Measurements from ENCODE around the gene CRISP3.
"Not testable (repeated sequence)": the region's sequence is repeated elsewhere in the genome, so short reads cannot be mapped to it uniquely, and the experiment has no call there.

CRISP3 gene

GRCh38 chr6:49739423-49739822, 4.8 kb downstream of the CRISP3 start:
- Histone ChIP-seq H3K4me1 (ENCODE audit: control insufficient read depth, insufficient read depth, low read length) (no peaks in the 10 kb centered on the region), H3K9ac (ENCODE audit: low read depth, low read length) (no peak overlapping the region), H3K27me3 (ENCODE audit: control insufficient read depth, insufficient read depth, low read length) (no peaks in the 10 kb centered on the region), H3K4me3 (ENCODE audit: low read length) (no peak overlapping the region), H3K4me2 (ENCODE audit: low read length) (no peak overlapping the region), H3K9me3 (replicated peaks; ENCODE audit: low read length) (no peaks in the 10 kb centered on the region), H3K36me3 (ENCODE audit: insufficient read depth, low read length) (no peaks in the 10 kb centered on the region)

GRCh38 chr6:49736017-49736508, 8.1 kb downstream of the CRISP3 start:
- Histone ChIP-seq H3K36me3 (ENCODE audit: insufficient read depth, low read length) (no peaks in the 10 kb centered on the region), H3K27me3 (ENCODE audit: control insufficient read depth, insufficient read depth, low read length) (no peaks in the 10 kb centered on the region), H3K4me3 (ENCODE audit: low read length) (no peak overlapping the region), H3K4me2 (ENCODE audit: low read length) (no peak overlapping the region), H3K9me3 (replicated peaks; ENCODE audit: low read length) (no peaks in the 10 kb centered on the region), H3K9ac (ENCODE audit: low read depth, low read length) (no peak overlapping the region), H3K4me1 (ENCODE audit: control insufficient read depth, insufficient read depth, low read length) (no peaks in the 10 kb centered on the region)

- H3K27me3 ChIP-seq (ENCODE audit: control insufficient read depth, insufficient read depth, low read length), result no peaks in the 10 kb centered on the region
Measured at GRCh38 chr6:49733680-49734079, 10.5 kb downstream of the CRISP3 start.

GRCh38 chr6:49732781-49733180, 11.4 kb downstream of the CRISP3 start:
- Histone ChIP-seq H3K27me3 (ENCODE audit: control insufficient read depth, insufficient read depth, low read length) (no peaks in the 10 kb centered on the region), H3K9me3 (replicated peaks; ENCODE audit: low read length) (no peaks in the 10 kb centered on the region), H3K9ac (ENCODE audit: low read depth, low read length) (no peak overlapping the region), H3K4me2 (ENCODE audit: low read length) (no peak overlapping the region), H3K36me3 (ENCODE audit: insufficient read depth, low read length) (no peaks in the 10 kb centered on the region), H3K4me1 (ENCODE audit: control insufficient read depth, insufficient read depth, low read length) (no peaks in the 10 kb centered on the region), H3K4me3 (ENCODE audit: low read length) (no peak overlapping the region)

More at GRCh38 chr6:49733680-49734079, 10.5 kb downstream of the CRISP3 start:
- H3K9me3 ChIP-seq (replicated peaks; ENCODE audit: low read length), result no peaks in the 10 kb centered on the region
- H3K9ac ChIP-seq (ENCODE audit: low read depth, low read length), result no peak overlapping the region
- no peaks in the 10 kb centered on the region for H3K4me1 ChIP-seq (ENCODE audit: control insufficient read depth, insufficient read depth, low read length)
- H3K4me2 ChIP-seq (ENCODE audit: low read length), result no peak overlapping the region
- H3K36me3 ChIP-seq (ENCODE audit: insufficient read depth, low read length), result no peaks in the 10 kb centered on the region
- no peak overlapping the region for H3K4me3 ChIP-seq (ENCODE audit: low read length)

- no peaks in the 10 kb centered on the region for H3K9me3 ChIP-seq (replicated peaks; ENCODE audit: low read length)
- H3K9ac ChIP-seq (ENCODE audit: low read depth, low read length), result no peak overlapping the region
- no peaks in the 10 kb centered on the region for H3K36me3 ChIP-seq (ENCODE audit: insufficient read depth, low read length)
- no peaks in the 10 kb centered on the region for H3K4me1 ChIP-seq (ENCODE audit: control insufficient read depth, insufficient read depth, low read length)
- no peaks in the 10 kb centered on the region for H3K27me3 ChIP-seq (ENCODE audit: control insufficient read depth, insufficient read depth, low read length)
- H3K4me3 ChIP-seq (ENCODE audit: low read length), result no peak overlapping the region
- no peak overlapping the region for H3K4me2 ChIP-seq (ENCODE audit: low read length)
Measured at GRCh38 chr6:49730251-49730650, 13.9 kb downstream of the CRISP3 start.

- not testable (repeated sequence) for H3K36me3 ChIP-seq (ENCODE audit: insufficient read depth, low read length); H3K4me2 ChIP-seq (ENCODE audit: low read length); H3K9ac ChIP-seq (ENCODE audit: low read depth, low read length); H3K4me1 ChIP-seq (ENCODE audit: control insufficient read depth, insufficient read depth, low read length); H3K27me3 ChIP-seq (ENCODE audit: control insufficient read depth, insufficient read depth, low read length); H3K4me3 ChIP-seq (ENCODE audit: low read length); H3K9me3 ChIP-seq (replicated peaks; ENCODE audit: low read length)
Measured at GRCh38 chr6:49723917-49724316, 20.3 kb downstream of the CRISP3 start.

GRCh38 chr6:49721297-49721696, 22.9 kb downstream of the CRISP3 start:
- Histone ChIP-seq H3K4me2 (ENCODE audit: low read length) (no peak overlapping the region), H3K27me3 (ENCODE audit: control insufficient read depth, insufficient read depth, low read length) (no peaks in the 10 kb centered on the region), H3K4me1 (ENCODE audit: control insufficient read depth, insufficient read depth, low read length) (no peaks in the 10 kb centered on the region), H3K4me3 (ENCODE audit: low read length) (no peak overlapping the region), H3K9ac (ENCODE audit: low read depth, low read length) (no peak overlapping the region), H3K36me3 (ENCODE audit: insufficient read depth, low read length) (no peaks in the 10 kb centered on the region), H3K9me3 (replicated peaks; ENCODE audit: low read length) (no peaks in the 10 kb centered on the region)

- H3K4me2 ChIP-seq (ENCODE audit: low read length), result no peak overlapping the region
Measured at GRCh38 chr6:49720372-49720771, 23.8 kb downstream of the CRISP3 start.

GRCh38 chr6:49713346-49713745, 30.8 kb downstream of the CRISP3 start, which contains the start of gene CRISP2:
CRISP2 (minus strand) TSS chr6:49713543; CDS start chr6:49709196, 4,347 bp downstream.
- H3K4me3 ChIP-seq (ENCODE audit: low read length), result no peak within 1 kb of the TSS
- H3K9ac ChIP-seq (ENCODE audit: low read depth, low read length), result no peak within 1 kb of the TSS
- H3K4me2 ChIP-seq (ENCODE audit: low read length), result no peak within 1 kb of the TSS
- no peaks in the 10 kb centered on the region for H3K36me3 ChIP-seq (ENCODE audit: insufficient read depth, low read length)
- no peaks in the 10 kb centered on the region for H3K9me3 ChIP-seq (replicated peaks; ENCODE audit: low read length)
- no peaks in the 10 kb centered on the region for H3K27me3 ChIP-seq (ENCODE audit: control insufficient read depth, insufficient read depth, low read length)
- no peaks in the 10 kb centered on the region for H3K4me1 ChIP-seq (ENCODE audit: control insufficient read depth, insufficient read depth, low read length)

More at GRCh38 chr6:49720372-49720771, 23.8 kb downstream of the CRISP3 start:
- Histone ChIP-seq H3K27me3 (ENCODE audit: control insufficient read depth, insufficient read depth, low read length) (no peaks in the 10 kb centered on the region), H3K4me3 (ENCODE audit: low read length) (no peak overlapping the region), H3K9me3 (replicated peaks; ENCODE audit: low read length) (no peaks in the 10 kb centered on the region), H3K36me3 (ENCODE audit: insufficient read depth, low read length) (no peaks in the 10 kb centered on the region), H3K9ac (ENCODE audit: low read depth, low read length) (no peak overlapping the region), H3K4me1 (ENCODE audit: control insufficient read depth, insufficient read depth, low read length) (no peaks in the 10 kb centered on the region)

GRCh38 chr6:49698478-49698877, 45.7 kb downstream of the CRISP3 start:
- H3K4me3 ChIP-seq (ENCODE audit: low read length), result no peak overlapping the region
- H3K4me2 ChIP-seq (ENCODE audit: low read length), result no peak overlapping the region
- no peak overlapping the region for H3K9ac ChIP-seq (ENCODE audit: low read depth, low read length)
- no peaks in the 10 kb centered on the region for H3K4me1 ChIP-seq (ENCODE audit: control insufficient read depth, insufficient read depth, low read length)
- no peaks in the 10 kb centered on the region for H3K27me3 ChIP-seq (ENCODE audit: control insufficient read depth, insufficient read depth, low read length)
- peaks cover 3% of the 10 kb centered on the region for H3K9me3 ChIP-seq (replicated peaks; ENCODE audit: low read length)
- H3K36me3 ChIP-seq (ENCODE audit: insufficient read depth, low read length), result no peaks in the 10 kb centered on the region

GRCh38 chr6:49693512-49693911, 50.7 kb downstream of the CRISP3 start:
- H3K4me1 ChIP-seq (ENCODE audit: control insufficient read depth, insufficient read depth, low read length), result no peaks in the 10 kb centered on the region
- H3K36me3 ChIP-seq (ENCODE audit: insufficient read depth, low read length), result no peaks in the 10 kb centered on the region
- H3K4me3 ChIP-seq (ENCODE audit: low read length), result no peak overlapping the region
- H3K9ac ChIP-seq (ENCODE audit: low read depth, low read length), result no peak overlapping the region
- H3K9me3 ChIP-seq (replicated peaks; ENCODE audit: low read length), result peaks cover 3% of the 10 kb centered on the region
- no peak overlapping the region for H3K4me2 ChIP-seq (ENCODE audit: low read length)
- no peaks in the 10 kb centered on the region for H3K27me3 ChIP-seq (ENCODE audit: control insufficient read depth, insufficient read depth, low read length)

- Histone ChIP-seq H3K9me3 (replicated peaks; ENCODE audit: low read length) (peaks cover 3% of the 10 kb centered on the region), H3K36me3 (ENCODE audit: insufficient read depth, low read length) (no peaks in the 10 kb centered on the region), H3K4me3 (ENCODE audit: low read length) (no peak overlapping the region), H3K27me3 (ENCODE audit: control insufficient read depth, insufficient read depth, low read length) (no peaks in the 10 kb centered on the region), H3K9ac (ENCODE audit: low read depth, low read length) (no peak overlapping the region), H3K4me1 (ENCODE audit: control insufficient read depth, insufficient read depth, low read length) (no peaks in the 10 kb centered on the region), H3K4me2 (ENCODE audit: low read length) (no peak overlapping the region)
Measured at GRCh38 chr6:49692534-49692933, 51.7 kb downstream of the CRISP3 start.

Measured in skeletal muscle satellite cell (primary cell).